Choroid plexus epithelial cell (primary cell): ENCODE measurements around the gene COX20.
A peak's percentile ranks its signal among the peaks of the same experiment; 100 is the strongest.
"Not testable (repeated sequence)": the region's sequence is repeated elsewhere in the genome, so short reads cannot be mapped to it uniquely, and the experiment has no call there.

Experiments
- DNase-seq: peaks from one replicate; pipeline ENCODE4 v3.0.0-alpha.2; 2010; ENCODE audit warnings: low read depth
- H3K4me3 ChIP-seq: 2 replicates; pipeline ENCODE4 v1.5.1; 2011; ENCODE audit warnings: low read depth, mild to moderate bottlenecking, control low read depth, low read length, moderate library complexity
- TF ChIP-seq, protein P1 (sequence below): conservative IDR thresholded peaks from 2 replicates; pipeline ENCODE4 v1.5.1; 2011; ENCODE audit warnings: low read depth, mild to moderate bottlenecking, control low read depth, inconsistent platforms, low read length, moderate library complexity

Gene COX20

DNA sequence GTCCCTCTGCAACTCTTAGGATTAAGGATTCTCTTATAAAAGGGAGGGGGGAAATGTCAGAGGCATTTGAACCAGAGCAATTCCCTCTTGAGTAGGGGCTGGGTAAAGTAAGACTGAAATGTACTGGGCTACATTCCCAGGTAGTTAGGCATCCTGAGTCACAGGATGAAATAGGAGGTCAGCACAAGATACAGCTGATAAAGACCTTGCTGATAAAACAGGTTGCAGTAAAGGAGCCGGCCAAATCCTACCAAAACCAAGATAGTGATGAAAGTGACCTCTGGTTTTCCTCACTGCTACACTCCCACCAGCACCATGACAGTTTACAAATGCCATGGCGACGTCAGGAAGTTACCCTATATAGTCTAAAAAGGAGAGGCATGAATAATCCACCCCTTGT lies 14.3 kb upstream of the COX20 start:
- TF ChIP-seq, protein P1, sequence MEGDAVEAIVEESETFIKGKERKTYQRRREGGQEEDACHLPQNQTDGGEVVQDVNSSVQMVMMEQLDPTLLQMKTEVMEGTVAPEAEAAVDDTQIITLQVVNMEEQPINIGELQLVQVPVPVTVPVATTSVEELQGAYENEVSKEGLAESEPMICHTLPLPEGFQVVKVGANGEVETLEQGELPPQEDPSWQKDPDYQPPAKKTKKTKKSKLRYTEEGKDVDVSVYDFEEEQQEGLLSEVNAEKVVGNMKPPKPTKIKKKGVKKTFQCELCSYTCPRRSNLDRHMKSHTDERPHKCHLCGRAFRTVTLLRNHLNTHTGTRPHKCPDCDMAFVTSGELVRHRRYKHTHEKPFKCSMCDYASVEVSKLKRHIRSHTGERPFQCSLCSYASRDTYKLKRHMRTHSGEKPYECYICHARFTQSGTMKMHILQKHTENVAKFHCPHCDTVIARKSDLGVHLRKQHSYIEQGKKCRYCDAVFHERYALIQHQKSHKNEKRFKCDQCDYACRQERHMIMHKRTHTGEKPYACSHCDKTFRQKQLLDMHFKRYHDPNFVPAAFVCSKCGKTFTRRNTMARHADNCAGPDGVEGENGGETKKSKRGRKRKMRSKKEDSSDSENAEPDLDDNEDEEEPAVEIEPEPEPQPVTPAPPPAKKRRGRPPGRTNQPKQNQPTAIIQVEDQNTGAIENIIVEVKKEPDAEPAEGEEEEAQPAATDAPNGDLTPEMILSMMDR = no peak
- no peak for DNase-seq

DNA sequence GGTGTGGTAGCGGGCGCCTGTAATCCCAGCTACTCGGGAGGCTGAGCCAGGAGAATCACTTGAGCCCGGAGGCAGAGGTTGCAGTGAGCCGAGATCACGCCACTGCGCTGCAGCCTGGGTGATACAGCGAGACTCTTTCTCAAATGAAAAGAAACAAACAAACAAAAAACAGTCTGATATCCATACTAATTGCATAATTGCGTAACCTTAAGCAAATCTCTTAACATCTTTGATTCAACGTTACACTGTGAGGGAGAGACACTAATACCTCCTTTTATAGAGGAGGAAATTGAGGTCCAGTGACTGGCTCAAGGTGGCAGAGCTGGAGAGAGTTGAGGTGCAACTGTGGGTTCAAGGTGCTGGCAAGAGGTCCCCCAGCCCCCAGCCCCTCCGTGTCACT lies 12.6 kb upstream of the COX20 start:
- DNase-seq = no peak
- TF ChIP-seq, protein P1 = no peak
- no peak overlapping the region for H3K4me3 ChIP-seq

More for the DNA sequence above, 14.3 kb upstream of the COX20 start:
- no peak overlapping the region for H3K4me3 ChIP-seq

- H3K4me3 ChIP-seq = no peak overlapping the region
- no peak for DNase-seq
- TF ChIP-seq, protein P1 = no peak
Measured at GRCh38 chr1:244826712-244827111, 8.7 kb upstream of the COX20 start.

- H3K4me3 ChIP-seq = no peak overlapping the region
- TF ChIP-seq, protein P1 = no peak
- DNase-seq = peak; percentile 33
Measured at GRCh38 chr1:244830639-244831038, 4.8 kb upstream of the COX20 start.

GRCh38 chr1:244833260-244833659 lies 2.2 kb upstream of the COX20 start:
- not testable (repeated sequence) for H3K4me3 ChIP-seq, DNase-seq

DNA sequence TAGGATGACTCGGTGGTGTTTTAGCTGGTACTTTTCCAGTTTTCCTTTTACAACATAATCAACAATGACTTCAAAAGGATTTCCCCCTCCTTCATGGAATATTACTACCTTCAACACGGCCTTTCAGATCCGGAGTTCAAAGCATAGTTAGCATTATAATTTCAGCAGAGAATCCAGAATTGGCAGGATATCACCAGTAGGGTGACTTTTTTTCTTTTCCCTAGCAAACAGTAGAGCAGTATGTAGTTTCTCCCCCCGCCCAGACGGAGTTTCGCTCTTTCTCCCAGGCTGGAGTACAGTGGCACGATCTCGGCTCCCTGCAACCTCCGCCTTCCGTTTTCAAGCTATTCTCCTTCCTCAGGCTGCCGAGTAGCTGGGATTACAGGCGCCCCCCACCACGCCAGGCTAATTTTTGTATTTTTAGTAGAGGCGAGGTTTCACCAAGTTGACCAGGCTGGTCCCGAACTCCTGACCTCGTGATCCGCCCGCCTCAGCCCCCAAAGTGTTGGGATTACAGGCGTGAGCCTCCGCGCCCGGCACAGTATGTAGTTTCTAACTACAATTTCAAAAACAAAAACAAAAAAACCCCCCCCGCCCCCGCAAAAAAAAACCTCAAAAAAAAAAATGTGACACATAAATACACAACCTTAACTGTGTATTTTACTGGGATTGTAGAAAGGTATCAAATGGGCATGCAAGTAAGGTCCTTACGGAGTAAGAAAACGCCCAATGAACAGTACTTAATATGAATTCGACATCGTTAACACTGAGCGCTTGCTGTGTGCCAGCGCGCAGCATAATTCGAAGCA lies 1.5 kb upstream of the COX20 start:
- peak overlapping the region; percentile 82 for H3K4me3 ChIP-seq
- TF ChIP-seq, protein P1 = peak; percentile 31
- DNase-seq = peak; percentile 85

GRCh38 chr1:244834543-244835275 lies 749 bp upstream of the COX20 start:
- H3K4me3 ChIP-seq = peak overlapping the region; percentile 82
- TF ChIP-seq, protein P1 = no peak
- DNase-seq = peak; percentile 92
